Measurements from ENCODE around the gene PRKAB1. TPM values are rescaled to one million over a fixed set of nuclear protein-coding genes. Genes with fewer than 3 reads are reported as not detected.

Gene PRKAB1
- polyA plus RNA-seq, 1 experiment, result 34.3 TPM

GRCh38 chr12:119725523-119725922, 57.6 kb downstream of the PRKAB1 start:
- Histone ChIP-seq H3K9me3 (ENCODE audit: control insufficient read depth, insufficient read depth, low read length) (no peaks in the 10 kb centered on the region), H3K4me3 (ENCODE audit: low read depth, low read length) (no peak overlapping the region), H3K27me3 (ENCODE audit: control insufficient read depth, insufficient read depth, low read length) (no peaks in the 10 kb centered on the region), H3K27ac (ENCODE audit: low read depth, low read length) (no peak overlapping the region)
- ChIA-PET CTCF (no interaction called here), POLR2A (no interaction called here)
- DNase-seq (ENCODE audit: low read depth, low spot score), result no peak
- TF ChIP-seq CTCF (IDR thresholded peaks at IDR 0.05; ENCODE audit: low read depth, low read length), result no peak

GRCh38 chr12:119727600-119728443, 59.9 kb downstream of the PRKAB1 start:
- CTCF ChIA-PET, result interaction anchor here (0.5 to 1.4 kb wide), 2 partner anchors 53 to 1360 kb away, joined by 3 to 7 read pairs; no protein-coding TSS in a partner anchor
- Histone ChIP-seq H3K27ac (ENCODE audit: low read depth, low read length) (no peak overlapping the region), H3K9me3 (ENCODE audit: control insufficient read depth, insufficient read depth, low read length) (no peaks in the 10 kb centered on the region), H3K27me3 (ENCODE audit: control insufficient read depth, insufficient read depth, low read length) (no peaks in the 10 kb centered on the region), H3K4me3 (ENCODE audit: low read depth, low read length) (no peak overlapping the region)
- POLR2A ChIA-PET, result no interaction called here
- TF ChIP-seq CTCF (IDR thresholded peaks at IDR 0.05; ENCODE audit: low read depth, low read length), result no peak
- no peak for DNase-seq (ENCODE audit: low read depth, low spot score)

- no peaks in the 10 kb centered on the region for H3K27me3 ChIP-seq (ENCODE audit: control insufficient read depth, insufficient read depth, low read length)
- POLR2A ChIA-PET, result no interaction called here
- H3K9me3 ChIP-seq (ENCODE audit: control insufficient read depth, insufficient read depth, low read length), result no peaks in the 10 kb centered on the region
- DNase-seq (ENCODE audit: low read depth, low spot score), result no peak
- TF ChIP-seq CTCF (IDR thresholded peaks at IDR 0.05; ENCODE audit: low read depth, low read length), result no peak
- H3K4me3 ChIP-seq (ENCODE audit: low read depth, low read length), result no peak overlapping the region
- CTCF ChIA-PET, result interaction anchor here (0.5 to 1.4 kb wide), 3 partner anchors 34 to 1361 kb away, joined by 3 to 7 read pairs (median 6); no protein-coding TSS in a partner anchor
- H3K27ac ChIP-seq (ENCODE audit: low read depth, low read length), result no peak overlapping the region
Measured at GRCh38 chr12:119728444-119728745, 60.5 kb downstream of the PRKAB1 start.

- Histone ChIP-seq H3K9me3 (ENCODE audit: control insufficient read depth, insufficient read depth, low read length) (no peaks in the 10 kb centered on the region), H3K4me3 (ENCODE audit: low read depth, low read length) (no peak overlapping the region), H3K27me3 (ENCODE audit: control insufficient read depth, insufficient read depth, low read length) (no peaks in the 10 kb centered on the region), H3K27ac (ENCODE audit: low read depth, low read length) (no peak overlapping the region)
- ChIA-PET CTCF (no interaction called here), POLR2A (no interaction called here)
- no peak for TF ChIP-seq CTCF (IDR thresholded peaks at IDR 0.05; ENCODE audit: low read depth, low read length)
- DNase-seq (ENCODE audit: low read depth, low spot score), result no peak
Measured at GRCh38 chr12:119729871-119730270, 61.9 kb downstream of the PRKAB1 start.

GRCh38 chr12:119730381-119730780, 62.4 kb downstream of the PRKAB1 start:
- no peaks in the 10 kb centered on the region for H3K9me3 ChIP-seq (ENCODE audit: control insufficient read depth, insufficient read depth, low read length)
- ChIA-PET POLR2A (no interaction called here), CTCF (no interaction called here)
- H3K27me3 ChIP-seq (ENCODE audit: control insufficient read depth, insufficient read depth, low read length), result no peaks in the 10 kb centered on the region
- TF ChIP-seq CTCF (IDR thresholded peaks at IDR 0.05; ENCODE audit: low read depth, low read length), result no peak
- DNase-seq (ENCODE audit: low read depth, low spot score), result no peak
- H3K4me3 ChIP-seq (ENCODE audit: low read depth, low read length), result no peak overlapping the region
- no peak overlapping the region for H3K27ac ChIP-seq (ENCODE audit: low read depth, low read length)

Small RNA genes lying within 50 kb of the gene (small RNA-seq; reads per million reads assigned to genes)
- not detected for gene RN7SKP197 (ENCODE audit: insufficient read length, low read depth)

Other genes with a start within 250 kb of the PRKAB1 start
- not detected in 2 replicates for gene TMEM233, start 74.4 kb upstream of the PRKAB1 start, polyA plus RNA-seq (2011; rRNA removed)
- 6.0 and 6.3 TPM in 2 replicates for gene CIT, start 209.2 kb downstream of the PRKAB1 start, polyA plus RNA-seq (2011; rRNA removed)